Measurements from ENCODE around the gene MAP1LC3B. TPM values are rescaled to one million over a fixed set of nuclear protein-coding genes. Genes with fewer than 3 reads are reported as not detected.
A peak's percentile ranks its signal among the peaks of the same experiment; 100 is the strongest.

The MAP1LC3B gene
- total and polyA plus RNA-seq, 2 experiments from 2014 or later: 43.9 to 226 TPM

GRCh38 chr16:87436225-87437172 is 44.4 kb downstream of the MAP1LC3B start:
- Histone ChIP-seq H3K27ac (peak overlapping the region; percentile 85), H2AFZ (no peak overlapping the region), H3K9ac (peak overlapping the region; percentile 64), H4K20me1 (ENCODE audit: insufficient read depth) (peaks cover 4% of the 10 kb centered on the region; the same call in 1 of the 2 replicates), H3K36me3 (ENCODE audit: low read depth) (no peaks in the 10 kb centered on the region), H3K9me3 (ENCODE audit: low read depth) (no peaks in the 10 kb centered on the region), H3K9me2 (ENCODE audit: insufficient read depth) (no peaks in the 10 kb centered on the region), H3K79me2 (ENCODE audit: insufficient read depth) (peaks cover 82% of the 10 kb centered on the region), H3F3A (ENCODE audit: insufficient read depth) (peaks cover 19% of the 10 kb centered on the region), H3K4me3 (peak overlapping the region; percentile 60), H3K4me2 (ENCODE audit: unreplicated experiment) (peak overlapping the region; percentile 85), H3K4me1 (ENCODE audit: insufficient read depth) (peaks cover 49% of the 10 kb centered on the region), H3K27me3 (replicated peaks; ENCODE audit: insufficient read depth) (no peaks in the 10 kb centered on the region)
- TF ChIP-seq EZH2 (IDR thresholded peaks at IDR 0.05; ENCODE audit: insufficient read depth, poor library complexity, severe bottlenecking) (no peak), EZH2phosphoT487 (IDR thresholded peaks at IDR 0.05; ENCODE audit: insufficient read depth, low read depth) (no peak)
- peak; percentile 73 for DNase-seq
- in situ Hi-C loops (cut with MboI): no loop called here
- WGBS, 2 experiments (ENCODE audit: low coverage in 1 of 2, low lambda C conversion rate in 2 of 2, missing lambda C conversion rate in 2 of 2): 36 to 37% methylated on average over 29 of the region's 29 CpGs

GRCh38 chr16:87437327-87437726 is 45.2 kb downstream of the MAP1LC3B start:
- no peak for DNase-seq
- in situ Hi-C loops (cut with MboI): no loop called here
- no peaks in the 10 kb centered on the region for H3K9me3 ChIP-seq (ENCODE audit: low read depth)
- H3K4me2 ChIP-seq (ENCODE audit: unreplicated experiment): no peak overlapping the region
- no peaks in the 10 kb centered on the region for H3K9me2 ChIP-seq (ENCODE audit: insufficient read depth)
- peaks cover 19% of the 10 kb centered on the region for H3F3A ChIP-seq (ENCODE audit: insufficient read depth)
- peaks cover 4% of the 10 kb centered on the region; the same call in 1 of the 2 replicates for H4K20me1 ChIP-seq (ENCODE audit: insufficient read depth)
- TF ChIP-seq EZH2phosphoT487 (IDR thresholded peaks at IDR 0.05; ENCODE audit: insufficient read depth, low read depth): no peak
- no peak for TF ChIP-seq EZH2 (IDR thresholded peaks at IDR 0.05; ENCODE audit: insufficient read depth, poor library complexity, severe bottlenecking)
- no peak overlapping the region for H3K9ac ChIP-seq
- no peak overlapping the region for H3K4me3 ChIP-seq
- no peaks in the 10 kb centered on the region for H3K36me3 ChIP-seq (ENCODE audit: low read depth)
- 94 to 96% methylated on average over 14 of the region's 14 CpGs for WGBS, 2 experiments (ENCODE audit: low coverage in 1 of 2, low lambda C conversion rate in 2 of 2, missing lambda C conversion rate in 2 of 2)
- no peak overlapping the region for H2AFZ ChIP-seq
- peaks cover 41% of the 10 kb centered on the region for H3K4me1 ChIP-seq (ENCODE audit: insufficient read depth)
- no peak overlapping the region for H3K27ac ChIP-seq
- H3K79me2 ChIP-seq (ENCODE audit: insufficient read depth): peaks cover 88% of the 10 kb centered on the region
- no peaks in the 10 kb centered on the region for H3K27me3 ChIP-seq (replicated peaks; ENCODE audit: insufficient read depth)

GRCh38 chr16:87437911-87438610 is 45.9 kb downstream of the MAP1LC3B start:
- H3K27me3 ChIP-seq (replicated peaks; ENCODE audit: insufficient read depth): no peaks in the 10 kb centered on the region
- peaks cover 19% of the 10 kb centered on the region for H3F3A ChIP-seq (ENCODE audit: insufficient read depth)
- no peak overlapping the region for H3K9ac ChIP-seq
- no peaks in the 10 kb centered on the region for H3K9me3 ChIP-seq (ENCODE audit: low read depth)
- peaks cover 4% of the 10 kb centered on the region; the same call in 1 of the 2 replicates for H4K20me1 ChIP-seq (ENCODE audit: insufficient read depth)
- no peaks in the 10 kb centered on the region for H3K9me2 ChIP-seq (ENCODE audit: insufficient read depth)
- no peak for TF ChIP-seq EZH2 (IDR thresholded peaks at IDR 0.05; ENCODE audit: insufficient read depth, poor library complexity, severe bottlenecking)
- no peak for TF ChIP-seq EZH2phosphoT487 (IDR thresholded peaks at IDR 0.05; ENCODE audit: insufficient read depth, low read depth)
- no peak for DNase-seq
- H3K27ac ChIP-seq: no peak overlapping the region
- H3K36me3 ChIP-seq (ENCODE audit: low read depth): no peaks in the 10 kb centered on the region
- WGBS, 2 experiments (ENCODE audit: low coverage in 1 of 2, low lambda C conversion rate in 2 of 2, missing lambda C conversion rate in 2 of 2): 93 to 94% methylated on average over 17 of the region's 17 CpGs
- peaks cover 88% of the 10 kb centered on the region for H3K79me2 ChIP-seq (ENCODE audit: insufficient read depth)
- H3K4me2 ChIP-seq (ENCODE audit: unreplicated experiment): no peak overlapping the region
- H2AFZ ChIP-seq: no peak overlapping the region
- H3K4me3 ChIP-seq: no peak overlapping the region
- peaks cover 40% of the 10 kb centered on the region for H3K4me1 ChIP-seq (ENCODE audit: insufficient read depth)
- in situ Hi-C loops (cut with MboI): no loop called here

- in situ Hi-C loops (cut with MboI): no loop called here
- DNase-seq: no peak
- H3K9me2 ChIP-seq (ENCODE audit: insufficient read depth): no peaks in the 10 kb centered on the region
- TF ChIP-seq EZH2 (IDR thresholded peaks at IDR 0.05; ENCODE audit: insufficient read depth, poor library complexity, severe bottlenecking) (no peak), EZH2phosphoT487 (IDR thresholded peaks at IDR 0.05; ENCODE audit: insufficient read depth, low read depth) (no peak)
- H4K20me1 ChIP-seq (ENCODE audit: insufficient read depth): peaks cover 3% of the 10 kb centered on the region; the same call in 1 of the 2 replicates
- WGBS, 2 experiments (ENCODE audit: low coverage in 1 of 2, low lambda C conversion rate in 2 of 2, missing lambda C conversion rate in 2 of 2): 93 to 97% methylated on average over 9 of the region's 9 CpGs
- peaks cover 88% of the 10 kb centered on the region for H3K79me2 ChIP-seq (ENCODE audit: insufficient read depth)
- no peaks in the 10 kb centered on the region for H3K9me3 ChIP-seq (ENCODE audit: low read depth)
- no peak overlapping the region for H3K9ac ChIP-seq
- H3K27ac ChIP-seq: no peak overlapping the region
- no peak overlapping the region for H3K4me2 ChIP-seq (ENCODE audit: unreplicated experiment)
- peaks cover 39% of the 10 kb centered on the region for H3K4me1 ChIP-seq (ENCODE audit: insufficient read depth)
- no peaks in the 10 kb centered on the region for H3K36me3 ChIP-seq (ENCODE audit: low read depth)
- H3K27me3 ChIP-seq (replicated peaks; ENCODE audit: insufficient read depth): no peaks in the 10 kb centered on the region
- no peak overlapping the region for H2AFZ ChIP-seq
- H3K4me3 ChIP-seq: no peak overlapping the region
- H3F3A ChIP-seq (ENCODE audit: insufficient read depth): peaks cover 19% of the 10 kb centered on the region
These were observed 46.5 kb downstream of the MAP1LC3B start for GRCh38 chr16:87438611-87438985.

Measured in GM23248 (cell line).